H1 (cell line): ENCODE data around the gene ARHGEF16. TPM values are rescaled to one million over a fixed set of nuclear protein-coding genes. Genes with fewer than 3 reads are reported as not detected.

Source experiments
- CTCF ChIA-PET: fragments of 300-600 bp; sonication (Branson Sonifier 250); formaldehyde crosslinking; loops from one replicate; lab custom pipeline; 2021; ENCODE audit not compliant: partially characterized antibody; lab: Charles Lee
- POLR2A ChIA-PET: fragments of 300-600 bp; sonication (Branson Sonifier 250); formaldehyde crosslinking; loops from one replicate; lab custom pipeline; 2021; ENCODE audit warnings: inconsistent platforms; ENCODE audit not compliant: partially characterized antibody; lab: Charles Lee
- DNase-seq, 2 experiments: peaks; one replicate each; pipeline versions ENCODE4 v3.0.0 to v3.0.0-alpha.2; 2010 to 2022; ENCODE audit warnings: low spot score in 2 of 2, low read depth in 1 of 2, mixed read lengths in 1 of 2
- FAIRE-seq: peaks from 2 replicates; lab custom pipeline; 2011; peaks lifted over from hg19 to GRCh38; lab: Jason Lieb, UNC
- H2AFZ ChIP-seq: 2 replicates; pipeline ENCODE4 v1.8.1; 2012; ENCODE audit warnings: low read length, inconsistent platforms
- H2AK5ac ChIP-seq: 2 replicates; pipeline ENCODE4 v1.6.1; 2013; ENCODE audit warnings: low read depth, low read length
- H2BK120ac ChIP-seq: replicated peaks from 2 replicates; pipeline ENCODE3; 2013; ENCODE audit warnings: low read depth, low read length, inconsistent platforms
- H2BK12ac ChIP-seq: 2 replicates; pipeline ENCODE4 v1.6.1; 2013; ENCODE audit warnings: low read depth, low read length
- H2BK15ac ChIP-seq: 2 replicates; pipeline ENCODE4 v1.6.1; 2013; ENCODE audit warnings: low read length
- H2BK20ac ChIP-seq: 2 replicates; pipeline ENCODE4 v1.6.1; 2013; ENCODE audit warnings: low read length
- H2BK5ac ChIP-seq: 2 replicates; pipeline ENCODE4 v1.6.1; 2013; ENCODE audit warnings: low read depth, low read length
- H3K14ac ChIP-seq: 2 replicates; pipeline ENCODE4 v1.6.1; 2013; ENCODE audit warnings: inconsistent platforms; ENCODE audit not compliant: insufficient read length
- H3K18ac ChIP-seq: 2 replicates; pipeline ENCODE4 v1.6.1; 2013; ENCODE audit warnings: low read length; ENCODE audit errors: extremely low read depth
- H3K23ac ChIP-seq: 2 replicates; pipeline ENCODE4 v1.6.1; 2013; ENCODE audit warnings: inconsistent platforms; ENCODE audit not compliant: insufficient read length
- H3K23me2 ChIP-seq: 2 replicates; pipeline ENCODE4 v1.6.1; 2013; ENCODE audit warnings: low read depth, low read length
- H3K27ac ChIP-seq: 2 replicates; pipeline ENCODE4 v1.6.1; 2011; ENCODE audit warnings: low read depth, low read length, inconsistent platforms
- H3K27me3 ChIP-seq, 4 experiments: replicated peaks in 1 of 4; 1 replicate in 1 of 4; 2 replicates in 3 of 4; pipeline versions ENCODE4 v1.6.1 to v1.8.1; 2011 to 2013; ENCODE audit warnings: low read length in 3 of 4, mild to moderate bottlenecking in 3 of 4, inconsistent platforms in 2 of 4, mixed read lengths in 2 of 4, moderate library complexity in 1 of 4; ENCODE audit not compliant: control insufficient read depth in 3 of 4, insufficient read depth in 3 of 4; ENCODE audit errors: extremely low read depth in 1 of 4
- H3K36me3 ChIP-seq, 4 experiments: 2 replicates each; pipeline versions ENCODE4 v1.6.1 to v1.8.1; 2011 to 2013; ENCODE audit warnings: mild to moderate bottlenecking in 4 of 4, low read length in 3 of 4, moderate library complexity in 2 of 4, control low read depth in 1 of 4, inconsistent platforms in 1 of 4; ENCODE audit not compliant: insufficient read depth in 4 of 4, control insufficient read depth in 2 of 4
- H3K4ac ChIP-seq: replicated peaks from 2 replicates; pipeline ENCODE3; 2013; ENCODE audit warnings: low read length, low read depth, mixed read lengths, inconsistent platforms; ENCODE audit not compliant: insufficient read length
- H3K4me1 ChIP-seq, 4 experiments: replicated peaks in 1 of 4; 1 replicate in 1 of 4; 2 replicates in 3 of 4; pipeline versions ENCODE4 v1.6.1 to v1.8.1; 2011 to 2013; ENCODE audit warnings: low read length in 3 of 4, inconsistent platforms in 2 of 4, mixed read lengths in 1 of 4; ENCODE audit not compliant: insufficient read depth in 4 of 4, control insufficient read depth in 3 of 4
- H3K4me2 ChIP-seq, 2 experiments: 2 replicates each; pipeline versions ENCODE4 v1.6.1 to v1.8.1; 2011 to 2013; ENCODE audit warnings: low read depth in 2 of 2, low read length in 2 of 2, control low read depth in 1 of 2, inconsistent platforms in 1 of 2, mild to moderate bottlenecking in 1 of 2; ENCODE audit not compliant: insufficient read depth in 1 of 2
- H3K4me3 ChIP-seq, 4 experiments: fragments of 200-600, 300-600 bp in 1 of 4; sonication (generic), shearing (Covaris generic), sonication (Bioruptor Twin) in 1 of 4; 2 replicates each; pipeline versions ENCODE4 v1.5.1 to v1.8.1; 2011 to 2016; ENCODE audit warnings: low read length in 4 of 4, low read depth in 3 of 4, control low read depth in 2 of 4, inconsistent platforms in 2 of 4, mild to moderate bottlenecking in 2 of 4, mixed read lengths in 1 of 4, moderate library complexity in 1 of 4; ENCODE audit not compliant: insufficient read depth in 2 of 4; ENCODE audit errors: extremely low read depth in 1 of 4
- H3K56ac ChIP-seq: replicated peaks from 2 replicates; pipeline ENCODE3; 2013; ENCODE audit warnings: low read depth, mild to moderate bottlenecking, mixed read lengths, low read length, inconsistent platforms; ENCODE audit not compliant: insufficient read length
- H3K79me1 ChIP-seq: 2 replicates; pipeline ENCODE4 v1.6.1; 2013; ENCODE audit warnings: low read depth, low read length, control low read depth
- H3K79me2 ChIP-seq, 2 experiments: 2 replicates each; pipeline versions ENCODE4 v1.6.1 to v1.8.1; 2012 to 2013; ENCODE audit warnings: low read length in 2 of 2, mild to moderate bottlenecking in 2 of 2, inconsistent platforms in 1 of 2; ENCODE audit not compliant: insufficient read depth in 2 of 2, control insufficient read depth in 1 of 2
- H3K9ac ChIP-seq, 4 experiments: replicated peaks in 1 of 4; 1 replicate in 1 of 4; 2 replicates in 3 of 4; pipeline versions ENCODE4 v1.6.1 to v1.8.1; 2011 to 2013; ENCODE audit warnings: low read depth in 3 of 4, low read length in 3 of 4, control low read depth in 2 of 4, mild to moderate bottlenecking in 2 of 4, moderate library complexity in 2 of 4, inconsistent platforms in 1 of 4; ENCODE audit errors: extremely low read depth in 1 of 4
- H3K9me3 ChIP-seq, 2 experiments: 2 replicates each; pipeline versions ENCODE4 v1.6.1 to v1.8.1; 2012 to 2013; ENCODE audit warnings: mild to moderate bottlenecking in 2 of 2, moderate library complexity in 2 of 2, control low read depth in 1 of 2, inconsistent platforms in 1 of 2, low read depth in 1 of 2, low read length in 1 of 2, mixed read lengths in 1 of 2; ENCODE audit not compliant: insufficient read depth in 2 of 2
- H4K20me1 ChIP-seq, 2 experiments: replicated peaks in 1 of 2; 2 replicates each; pipeline versions ENCODE3 to v1.8.1; 2011 to 2013; ENCODE audit warnings: inconsistent platforms in 2 of 2, low read length in 2 of 2, mild to moderate bottlenecking in 1 of 2; ENCODE audit not compliant: insufficient read depth in 2 of 2, control insufficient read depth in 1 of 2
- H4K5ac ChIP-seq: 2 replicates; pipeline ENCODE4 v1.6.1; 2013; ENCODE audit warnings: low read length, low read depth, mixed read lengths, inconsistent platforms; ENCODE audit not compliant: insufficient read length
- H4K8ac ChIP-seq: 2 replicates; pipeline ENCODE4 v1.8.0; 2013; ENCODE audit warnings: mild to moderate bottlenecking, moderate library complexity, low read length, inconsistent platforms; ENCODE audit not compliant: insufficient read depth; ENCODE audit errors: extremely low read depth
- H4K91ac ChIP-seq: replicated peaks from 2 replicates; pipeline ENCODE3; 2013; ENCODE audit warnings: low read length, mixed read lengths, inconsistent platforms; ENCODE audit not compliant: insufficient read length
- SP2 ChIP-seq: IDR thresholded peaks from 2 replicates; pipeline ENCODE4 v1.6.1; 2012; ENCODE audit warnings: mild to moderate bottlenecking, low read length, inconsistent platforms
- WGBS, 2 experiments: shearing (Covaris generic) in 1 of 2; methylation state at CpG; one replicate each; pipeline versions ENCODE4 v1.1.6 to v1.1.7; 2013 to 2015; ENCODE audit warnings: low lambda C conversion rate in 2 of 2, mixed read lengths in 2 of 2, inconsistent platforms in 1 of 2, low coverage in 1 of 2, missing lambda C conversion rate in 1 of 2; ENCODE audit not compliant: insufficient replicate concordance in 2 of 2, insufficient coverage in 1 of 2, insufficient read length in 1 of 2; ENCODE audit errors: extremely low coverage in 1 of 2, missing lambda C conversion rate in 1 of 2; 5-methylcytosine and 5-hydroxymethylcytosine counted together
- polyA plus RNA-seq, 7 experiments: library from polyadenylated mRNA; depleted of rRNA in 3 of 7; stranded (reverse) in 5 of 7; unstranded in 2 of 7; fragments of >200 nt in 5 of 7; fragments of 200-250 nt in 2 of 7; gene quantifications; 1 replicate in 5 of 7; 2 replicates in 1 of 7; 4 replicates in 1 of 7; pipeline versions ENCODE4 v1.2.1 to v1.2.3, GENCODE V29; 2011 to 2013; ENCODE audit warnings: missing spikeins in 2 of 7, mixed read lengths in 2 of 7
- total RNA-seq: library from RNA; stranded (reverse); fragmentation: NEBNext Ultra II Directional; extraction: Animal tissue kit (Norgen Biotek cat#: 25700); gene quantifications from 2 replicates; pipeline ENCODE4 v1.2.1, GENCODE V29; 2021

ARHGEF16 gene
- total and polyA plus RNA-seq, 2 of the 8 experiments (the other 6 are each of a cell fraction or from before 2014, with no cell fraction given) = 18.3 to 20.7 TPM

- Histone ChIP-seq H3K27me3 (peaks cover 0 to 2% (median under 1%) of the 10 kb centered on the region in 4 experiments; a peak in 1 of 7 replicates), H2BK12ac (no peak overlapping the region), H3K9me3 (no peaks in the 10 kb centered on the region), H3K27ac (no peak overlapping the region), H3K4me2 (no peak overlapping the region), H3K18ac (no peak overlapping the region), H4K91ac (no peak overlapping the region), H2AFZ (no peak overlapping the region), H4K20me1 (no peaks in the 10 kb centered on the region), H4K8ac (peak overlapping the region; percentile 42; the same call in 1 of the 2 replicates), H2AK5ac (no peak overlapping the region), H3K23ac (no peak overlapping the region), H3K9ac (no peak overlapping the region), H4K5ac (no peak overlapping the region), H3K4ac (no peak overlapping the region), H3K23me2 (no peaks in the 10 kb centered on the region), H3K36me3 (no peaks in the 10 kb centered on the region), H2BK5ac (no peak overlapping the region), H3K56ac (no peak overlapping the region), H2BK120ac (no peak overlapping the region), H3K4me1 (peaks cover 0 to 6% (median 2%) of the 10 kb centered on the region in 4 experiments; a peak in 3 of 7 replicates), H3K14ac (no peak overlapping the region), H2BK20ac (no peak overlapping the region), H3K79me2 (no peaks in the 10 kb centered on the region), H3K79me1 (no peaks in the 10 kb centered on the region), H2BK15ac (no peak overlapping the region), H3K4me3 (no peak overlapping the region)
- FAIRE-seq (no peak), DNase-seq (no peak)
- POLR2A ChIA-PET = no interaction called here
- CTCF ChIA-PET = interaction anchor here (1.2 to 3.0 kb wide), 2 partner anchors 10 to 20 kb away, joined by 4 to 8 read pairs; no protein-coding TSS in a partner anchor
- no peak for TF ChIP-seq SP2
- 95% methylated on average over 7 of the region's 14 CpGs; no CpG with 5 or more reads in 1 of the 2 experiments for WGBS, 2 experiments
Measured at GRCh38 chr1:3436901-3437300, 17.6 kb upstream of the ARHGEF16 start.
